HEK293 (cell line): ENCODE measurements around the gene ZDHHC8.
A peak's percentile ranks its signal among the peaks of the same experiment; 100 is the strongest.

Experiments used
- BCL11A ChIP-seq: fragments of 450-650 bp; formaldehyde crosslinking; IDR thresholded peaks from 2 replicates; pipeline ENCODE4 v1.5.1; 2016; ENCODE audit warnings: low read depth, missing biosample characterization, missing genetic modification characterization
- GLIS2 ChIP-seq: fragments of 450-650 bp; formaldehyde crosslinking; IDR thresholded peaks from 2 replicates; pipeline ENCODE4 v1.5.1; 2016; ENCODE audit warnings: missing biosample characterization, missing genetic modification characterization
- MEIS1 ChIP-seq: sonication (generic); formaldehyde crosslinking; IDR thresholded peaks from 2 replicates; pipeline ENCODE4 v1.8.1; 2022; ENCODE audit warnings: missing genetic modification reagents, mild to moderate bottlenecking, borderline replicate concordance
- OSR2 ChIP-seq: fragments of 450-650 bp; formaldehyde crosslinking; IDR thresholded peaks from 2 replicates; pipeline ENCODE4 v1.5.1; 2016; ENCODE audit warnings: missing biosample characterization, missing genetic modification characterization
- RBAK ChIP-seq: fragments of 450-650 bp; formaldehyde crosslinking; IDR thresholded peaks from 2 replicates; pipeline ENCODE4 v1.5.1; 2016; ENCODE audit warnings: missing biosample characterization, missing genetic modification characterization
- SCRT1 ChIP-seq: fragments of 450-650 bp; formaldehyde crosslinking; IDR thresholded peaks from 2 replicates; pipeline ENCODE4 v1.5.1; 2016; ENCODE audit warnings: missing biosample characterization, missing genetic modification characterization, borderline replicate concordance
- SP2 ChIP-seq: fragments of 450-650 bp; formaldehyde crosslinking; IDR thresholded peaks from 2 replicates; pipeline ENCODE4 v1.5.1; 2016; ENCODE audit warnings: missing biosample characterization, missing genetic modification characterization
- SP7 ChIP-seq: fragments of 450-650 bp; formaldehyde crosslinking; IDR thresholded peaks from 2 replicates; pipeline ENCODE4 v1.5.1; 2016; ENCODE audit warnings: missing biosample characterization, missing genetic modification characterization
- WT1 ChIP-seq: fragments of 450-650 bp; formaldehyde crosslinking; IDR thresholded peaks from 2 replicates; pipeline ENCODE4 v1.5.1; 2016; ENCODE audit warnings: missing biosample characterization, missing genetic modification characterization
- YY1 ChIP-seq: fragments of 450-650 bp; formaldehyde crosslinking; IDR thresholded peaks from 2 replicates; pipeline ENCODE4 v1.5.1; 2018; ENCODE audit warnings: missing biosample characterization, missing genetic modification characterization
- ZBTB17 ChIP-seq: fragments of 450-650 bp; formaldehyde crosslinking; IDR thresholded peaks from 2 replicates; pipeline ENCODE4 v1.5.1; 2016; ENCODE audit warnings: missing biosample characterization, missing genetic modification characterization
- ZNF112 ChIP-seq: fragments of 450-650 bp; formaldehyde crosslinking; IDR thresholded peaks from 2 replicates; pipeline ENCODE4 v1.5.0; 2017; ENCODE audit warnings: missing biosample characterization, missing genetic modification characterization
- ZNF138 ChIP-seq: fragments of 450-650 bp; formaldehyde crosslinking; IDR thresholded peaks from 2 replicates; pipeline ENCODE4 v1.5.1; 2016; ENCODE audit warnings: missing biosample characterization, missing genetic modification characterization, borderline replicate concordance
- ZNF175 ChIP-seq: fragments of 450-650 bp; formaldehyde crosslinking; IDR thresholded peaks from 2 replicates; pipeline ENCODE4 v1.5.1; 2016; ENCODE audit warnings: missing biosample characterization, missing genetic modification characterization
- ZNF2 ChIP-seq: fragments of 450-650 bp; formaldehyde crosslinking; IDR thresholded peaks from 2 replicates; pipeline ENCODE4 v1.5.1; 2016; ENCODE audit warnings: missing biosample characterization, missing genetic modification characterization
- ZNF202 ChIP-seq: fragments of 450-650 bp; formaldehyde crosslinking; IDR thresholded peaks from 2 replicates; pipeline ENCODE4 v1.5.1; 2016; ENCODE audit warnings: missing biosample characterization, missing genetic modification characterization, borderline replicate concordance
- ZNF341 ChIP-seq: fragments of 450-650 bp; formaldehyde crosslinking; IDR thresholded peaks from 2 replicates; pipeline ENCODE4; 2016; ENCODE audit warnings: low read depth, missing biosample characterization, missing genetic modification characterization
- ZNF354C ChIP-seq: fragments of 450-650 bp; formaldehyde crosslinking; IDR thresholded peaks from 2 replicates; pipeline ENCODE4 v1.5.1; 2016; ENCODE audit warnings: missing biosample characterization, missing genetic modification characterization, low read depth, borderline replicate concordance
- ZNF394 ChIP-seq: fragments of 450-650 bp; formaldehyde crosslinking; IDR thresholded peaks from 2 replicates; pipeline ENCODE4 v1.5.1; 2016; ENCODE audit warnings: missing biosample characterization, missing genetic modification characterization, mild to moderate bottlenecking, moderate library complexity, borderline replicate concordance
- ZNF426 ChIP-seq: fragments of 450-650 bp; formaldehyde crosslinking; IDR thresholded peaks from 2 replicates; pipeline ENCODE4 v1.5.1; 2017; ENCODE audit warnings: missing biosample characterization, missing genetic modification characterization, mild to moderate bottlenecking, inconsistent platforms, moderate library complexity
- ZNF433 ChIP-seq: fragments of 450-650 bp; formaldehyde crosslinking; IDR thresholded peaks from 2 replicates; pipeline ENCODE4 v1.5.1; 2016; ENCODE audit warnings: missing biosample characterization, missing genetic modification characterization, low read depth
- ZNF548 ChIP-seq: fragments of 450-650 bp; formaldehyde crosslinking; IDR thresholded peaks from 2 replicates; pipeline ENCODE4 v1.5.1; 2016; ENCODE audit warnings: missing biosample characterization, missing genetic modification characterization
- ZNF549 ChIP-seq: fragments of 450-650 bp; IDR thresholded peaks from 2 replicates; pipeline ENCODE4 v1.5.1; 2018; ENCODE audit warnings: missing biosample characterization, missing genetic modification characterization, mild to moderate bottlenecking, inconsistent platforms, moderate library complexity
- ZNF585B ChIP-seq: fragments of 450-650 bp; formaldehyde crosslinking; IDR thresholded peaks from 2 replicates; pipeline ENCODE4 v1.5.1; 2016; ENCODE audit warnings: missing biosample characterization, missing genetic modification characterization
- ZNF626 ChIP-seq: fragments of 450-650 bp; sonication (Bioruptor Pico); formaldehyde crosslinking; IDR thresholded peaks from 2 replicates; pipeline ENCODE4 v1.5.1; 2018; ENCODE audit warnings: missing biosample characterization, missing genetic modification characterization, inconsistent platforms
- ZNF776 ChIP-seq: fragments of 450-650 bp; formaldehyde crosslinking; IDR thresholded peaks from 2 replicates; pipeline ENCODE4 v1.5.0; 2017; ENCODE audit warnings: missing biosample characterization, missing genetic modification characterization, borderline replicate concordance
- ZNF791 ChIP-seq: fragments of 450-650 bp; formaldehyde crosslinking; IDR thresholded peaks from 2 replicates; pipeline ENCODE4 v1.5.1; 2016; ENCODE audit warnings: missing biosample characterization, missing genetic modification characterization
- ZNF837 ChIP-seq: fragments of 450-650 bp; formaldehyde crosslinking; IDR thresholded peaks from 2 replicates; pipeline ENCODE4 v1.5.1; 2016; ENCODE audit warnings: missing biosample characterization, missing genetic modification characterization
- TF ChIP-seq, protein P1 (sequence below): fragments of 450-650 bp; formaldehyde crosslinking; IDR thresholded peaks from 2 replicates; pipeline ENCODE4; 2016; ENCODE audit warnings: missing biosample characterization, missing genetic modification characterization
- TF ChIP-seq, protein P2 (sequence below): fragments of 450-650 bp; formaldehyde crosslinking; IDR thresholded peaks from 2 replicates; pipeline ENCODE4 v1.5.1; 2016; ENCODE audit warnings: missing biosample characterization, missing genetic modification characterization
- TF ChIP-seq, protein P3 (sequence below): fragments of 450-650 bp; formaldehyde crosslinking; IDR thresholded peaks from 2 replicates; pipeline ENCODE4 v1.5.1; 2016; ENCODE audit warnings: missing biosample characterization, missing genetic modification characterization
- TF ChIP-seq, protein P4 (sequence below): fragments of 450-650 bp; formaldehyde crosslinking; IDR thresholded peaks from 2 replicates; pipeline ENCODE4 v1.5.1; 2016; ENCODE audit warnings: missing biosample characterization, missing genetic modification characterization, low read depth
- TF ChIP-seq, protein P5 (sequence below): fragments of 450-650 bp; formaldehyde crosslinking; IDR thresholded peaks from 2 replicates; pipeline ENCODE4 v1.5.1; 2016; ENCODE audit warnings: missing biosample characterization, missing genetic modification characterization

The ZDHHC8 gene

DNA sequence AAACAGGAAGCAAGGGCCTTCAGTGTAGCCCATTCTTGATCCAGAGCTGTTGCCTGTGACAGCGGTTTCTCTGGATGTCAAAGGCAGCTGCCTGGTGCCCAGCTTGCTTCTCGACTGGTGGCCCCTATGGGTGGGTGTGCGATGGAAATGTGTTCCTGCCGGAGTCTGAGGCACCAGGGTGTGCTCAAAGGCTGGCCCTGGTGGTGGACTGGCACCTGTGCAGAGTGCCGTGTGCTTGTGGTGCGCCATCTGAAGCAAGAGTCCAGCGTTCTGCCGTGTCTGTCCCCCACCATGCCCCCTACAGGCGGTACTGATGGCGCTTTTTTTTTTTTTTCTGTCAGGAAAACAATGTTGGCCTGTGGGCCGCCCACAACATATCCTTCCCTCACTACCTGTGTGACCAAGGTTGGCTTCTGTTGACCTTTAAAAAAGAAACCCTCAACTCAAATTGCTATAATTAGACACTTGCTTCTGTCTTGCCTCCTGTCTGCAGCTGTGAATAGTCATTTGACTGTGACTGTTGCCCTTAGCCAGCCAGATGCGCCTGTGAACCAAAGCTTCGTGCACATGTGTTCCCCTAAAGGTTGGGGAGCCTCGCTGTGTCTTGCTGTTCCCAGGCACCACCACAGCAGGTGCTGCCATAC is 20.4 kb upstream of the ZDHHC8 start (continued):
- TF ChIP-seq, protein P1, sequence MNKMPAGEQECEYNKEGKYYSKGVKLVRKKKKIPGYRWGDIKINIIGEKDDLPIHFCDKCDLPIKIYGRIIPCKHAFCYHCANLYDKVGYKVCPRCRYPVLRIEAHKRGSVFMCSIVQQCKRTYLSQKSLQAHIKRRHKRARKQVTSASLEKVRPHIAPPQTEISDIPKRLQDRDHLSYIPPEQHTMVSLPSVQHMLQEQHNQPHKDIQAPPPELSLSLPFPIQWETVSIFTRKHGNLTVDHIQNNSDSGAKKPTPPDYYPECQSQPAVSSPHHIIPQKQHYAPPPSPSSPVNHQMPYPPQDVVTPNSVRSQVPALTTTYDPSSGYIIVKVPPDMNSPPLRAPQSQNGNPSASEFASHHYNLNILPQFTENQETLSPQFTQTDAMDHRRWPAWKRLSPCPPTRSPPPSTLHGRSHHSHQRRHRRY (tag by site-specific recombination): no peak
- TF ChIP-seq SP2 (tag by site-specific recombination): no peak
- TF ChIP-seq SCRT1: no peak; the same call in 1 of the 2 replicates
- TF ChIP-seq ZNF626: no peak
- TF ChIP-seq ZBTB17 (tag by site-specific recombination): peak; percentile 9; the same call in 1 of the 2 replicates
- TF ChIP-seq ZNF433: no peak
- TF ChIP-seq, protein P2, sequence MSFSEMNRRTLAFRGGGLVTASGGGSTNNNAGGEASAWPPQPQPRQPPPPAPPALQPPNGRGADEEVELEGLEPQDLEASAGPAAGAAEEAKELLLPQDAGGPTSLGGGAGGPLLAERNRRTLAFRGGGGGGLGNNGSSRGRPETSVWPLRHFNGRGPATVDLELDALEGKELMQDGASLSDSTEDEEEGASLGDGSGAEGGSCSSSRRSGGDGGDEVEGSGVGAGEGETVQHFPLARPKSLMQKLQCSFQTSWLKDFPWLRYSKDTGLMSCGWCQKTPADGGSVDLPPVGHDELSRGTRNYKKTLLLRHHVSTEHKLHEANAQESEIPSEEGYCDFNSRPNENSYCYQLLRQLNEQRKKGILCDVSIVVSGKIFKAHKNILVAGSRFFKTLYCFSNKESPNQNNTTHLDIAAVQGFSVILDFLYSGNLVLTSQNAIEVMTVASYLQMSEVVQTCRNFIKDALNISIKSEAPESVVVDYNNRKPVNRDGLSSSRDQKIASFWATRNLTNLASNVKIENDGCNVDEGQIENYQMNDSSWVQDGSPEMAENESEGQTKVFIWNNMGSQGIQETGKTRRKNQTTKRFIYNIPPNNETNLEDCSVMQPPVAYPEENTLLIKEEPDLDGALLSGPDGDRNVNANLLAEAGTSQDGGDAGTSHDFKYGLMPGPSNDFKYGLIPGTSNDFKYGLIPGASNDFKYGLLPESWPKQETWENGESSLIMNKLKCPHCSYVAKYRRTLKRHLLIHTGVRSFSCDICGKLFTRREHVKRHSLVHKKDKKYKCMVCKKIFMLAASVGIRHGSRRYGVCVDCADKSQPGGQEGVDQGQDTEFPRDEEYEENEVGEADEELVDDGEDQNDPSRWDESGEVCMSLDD (tag by site-specific recombination): no peak
- TF ChIP-seq GLIS2 (tag by site-specific recombination): peak; percentile 77
- TF ChIP-seq, protein P3, sequence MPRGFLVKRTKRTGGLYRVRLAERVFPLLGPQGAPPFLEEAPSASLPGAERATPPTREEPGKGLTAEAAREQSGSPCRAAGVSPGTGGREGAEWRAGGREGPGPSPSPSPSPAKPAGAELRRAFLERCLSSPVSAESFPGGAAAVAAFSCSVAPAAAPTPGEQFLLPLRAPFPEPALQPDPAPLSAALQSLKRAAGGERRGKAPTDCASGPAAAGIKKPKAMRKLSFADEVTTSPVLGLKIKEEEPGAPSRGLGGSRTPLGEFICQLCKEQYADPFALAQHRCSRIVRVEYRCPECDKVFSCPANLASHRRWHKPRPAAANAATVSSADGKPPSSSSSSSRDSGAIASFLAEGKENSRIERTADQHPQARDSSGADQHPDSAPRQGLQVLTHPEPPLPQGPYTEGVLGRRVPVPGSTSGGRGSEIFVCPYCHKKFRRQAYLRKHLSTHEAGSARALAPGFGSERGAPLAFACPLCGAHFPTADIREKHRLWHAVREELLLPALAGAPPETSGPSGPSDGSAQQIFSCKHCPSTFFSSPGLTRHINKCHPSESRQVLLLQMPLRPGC: no peak
- 0 out of 2 replicates have a peak, but pooled peaks have one; percentile 83 for TF ChIP-seq ZNF837 (tag by site-specific recombination)
- TF ChIP-seq ZNF202 (tag by site-specific recombination): no peak
- TF ChIP-seq ZNF585B: no peak
- TF ChIP-seq MEIS1 (CRISPR knock-in tag): no peak
- TF ChIP-seq ZNF776 (tag by site-specific recombination): no peak
- no peak for TF ChIP-seq YY1
- peak; percentile 53; the same call in 1 of the 2 replicates for TF ChIP-seq BCL11A (tag by site-specific recombination)
- no peak for TF ChIP-seq ZNF549 (tag by site-specific recombination)
- TF ChIP-seq ZNF138 (tag by site-specific recombination): no peak
- TF ChIP-seq, protein P4, sequence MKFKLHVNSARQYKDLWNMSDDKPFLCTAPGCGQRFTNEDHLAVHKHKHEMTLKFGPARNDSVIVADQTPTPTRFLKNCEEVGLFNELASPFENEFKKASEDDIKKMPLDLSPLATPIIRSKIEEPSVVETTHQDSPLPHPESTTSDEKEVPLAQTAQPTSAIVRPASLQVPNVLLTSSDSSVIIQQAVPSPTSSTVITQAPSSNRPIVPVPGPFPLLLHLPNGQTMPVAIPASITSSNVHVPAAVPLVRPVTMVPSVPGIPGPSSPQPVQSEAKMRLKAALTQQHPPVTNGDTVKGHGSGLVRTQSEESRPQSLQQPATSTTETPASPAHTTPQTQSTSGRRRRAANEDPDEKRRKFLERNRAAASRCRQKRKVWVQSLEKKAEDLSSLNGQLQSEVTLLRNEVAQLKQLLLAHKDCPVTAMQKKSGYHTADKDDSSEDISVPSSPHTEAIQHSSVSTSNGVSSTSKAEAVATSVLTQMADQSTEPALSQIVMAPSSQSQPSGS (tag by site-specific recombination): no peak
- TF ChIP-seq ZNF394 (tag by site-specific recombination): no peak
- no peak for TF ChIP-seq ZNF341 (tag by site-specific recombination)
- TF ChIP-seq ZNF354C (tag by site-specific recombination): no peak
- TF ChIP-seq, protein P5, sequence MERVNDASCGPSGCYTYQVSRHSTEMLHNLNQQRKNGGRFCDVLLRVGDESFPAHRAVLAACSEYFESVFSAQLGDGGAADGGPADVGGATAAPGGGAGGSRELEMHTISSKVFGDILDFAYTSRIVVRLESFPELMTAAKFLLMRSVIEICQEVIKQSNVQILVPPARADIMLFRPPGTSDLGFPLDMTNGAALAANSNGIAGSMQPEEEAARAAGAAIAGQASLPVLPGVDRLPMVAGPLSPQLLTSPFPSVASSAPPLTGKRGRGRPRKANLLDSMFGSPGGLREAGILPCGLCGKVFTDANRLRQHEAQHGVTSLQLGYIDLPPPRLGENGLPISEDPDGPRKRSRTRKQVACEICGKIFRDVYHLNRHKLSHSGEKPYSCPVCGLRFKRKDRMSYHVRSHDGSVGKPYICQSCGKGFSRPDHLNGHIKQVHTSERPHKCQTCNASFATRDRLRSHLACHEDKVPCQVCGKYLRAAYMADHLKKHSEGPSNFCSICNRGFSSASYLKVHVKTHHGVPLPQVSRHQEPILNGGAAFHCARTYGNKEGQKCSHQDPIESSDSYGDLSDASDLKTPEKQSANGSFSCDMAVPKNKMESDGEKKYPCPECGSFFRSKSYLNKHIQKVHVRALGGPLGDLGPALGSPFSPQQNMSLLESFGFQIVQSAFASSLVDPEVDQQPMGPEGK (tag by site-specific recombination): peak; percentile 46; the same call in 1 of the 2 replicates
- TF ChIP-seq ZNF112 (tag by site-specific recombination): no peak
- TF ChIP-seq ZNF791: no peak
- TF ChIP-seq SP7 (tag by site-specific recombination): peak; percentile 25; the same call in 1 of the 2 replicates
- TF ChIP-seq RBAK (tag by site-specific recombination): no peak
- no peak for TF ChIP-seq ZNF426
- no peak for TF ChIP-seq ZNF548
- no peak for TF ChIP-seq ZNF175 (tag by site-specific recombination)
- TF ChIP-seq ZNF2 (tag by site-specific recombination): peak; percentile 94
- TF ChIP-seq WT1 (tag by site-specific recombination): peak; percentile 21; the same call in 1 of the 2 replicates
- TF ChIP-seq OSR2 (tag by site-specific recombination): peak; percentile 81
